Measurements from ENCODE around the gene TRIM25.
A peak's percentile ranks its signal among the peaks of the same experiment; 100 is the strongest.

The TRIM25 gene

DNA sequence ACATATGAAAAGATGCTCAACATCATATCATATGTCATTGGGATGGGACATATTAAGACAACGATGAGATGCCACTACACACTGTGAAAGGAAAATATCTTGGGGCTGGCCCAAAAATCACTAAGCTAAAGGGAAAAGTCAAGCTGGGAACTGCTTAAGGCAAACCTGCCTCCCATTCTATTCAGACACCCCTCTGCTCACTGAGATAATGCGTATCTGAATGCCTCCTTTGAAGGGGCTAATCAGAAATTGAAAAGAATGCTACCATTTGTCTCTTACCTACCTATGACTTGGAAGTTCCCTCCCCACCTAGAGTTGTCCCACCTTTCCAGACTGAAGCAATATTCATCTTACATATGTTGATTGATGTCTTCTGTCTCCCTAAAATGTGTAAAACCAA is 11.2 kb upstream of the TRIM25 start:
- DNase-seq, result no peak

DNA sequence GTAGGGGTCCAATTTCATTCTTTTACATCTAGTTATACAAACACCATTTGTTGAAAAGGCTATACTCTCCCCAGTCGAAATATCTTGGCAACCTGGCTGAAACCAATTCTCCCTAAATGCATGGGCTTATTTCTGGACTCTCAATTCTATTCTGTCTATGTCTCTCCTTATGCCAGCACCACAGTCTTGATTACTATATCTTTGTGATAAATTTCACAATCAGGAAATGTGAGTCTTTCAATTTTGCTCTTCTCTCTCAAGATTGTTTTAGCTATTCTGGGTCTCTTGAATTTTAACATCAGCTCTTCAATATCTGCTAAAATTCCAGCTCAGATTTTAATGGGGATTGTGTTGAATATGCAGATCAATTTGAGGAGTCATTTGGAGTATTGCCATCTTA is 5.9 kb upstream of the TRIM25 start:
- DNase-seq, result no peak

DNA sequence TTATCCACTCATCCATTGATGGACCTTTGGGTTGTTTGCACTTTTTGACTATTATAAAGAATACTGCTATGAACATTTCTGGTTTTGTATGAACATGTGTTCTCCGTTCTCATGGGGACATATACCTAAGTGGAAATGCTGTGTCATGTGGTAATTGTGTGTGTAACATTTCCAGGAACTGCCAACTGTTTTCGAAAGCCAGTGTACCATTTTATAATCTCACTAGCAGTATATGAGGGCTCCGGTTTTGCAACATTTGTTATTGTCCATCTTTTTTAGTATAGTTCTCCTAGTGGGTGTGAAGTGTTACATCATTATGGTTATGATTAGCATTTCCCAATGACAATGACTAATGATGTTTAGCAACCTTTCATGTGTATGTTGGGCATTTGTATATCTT is 5.1 kb upstream of the TRIM25 start:
- no peak for DNase-seq

DNA sequence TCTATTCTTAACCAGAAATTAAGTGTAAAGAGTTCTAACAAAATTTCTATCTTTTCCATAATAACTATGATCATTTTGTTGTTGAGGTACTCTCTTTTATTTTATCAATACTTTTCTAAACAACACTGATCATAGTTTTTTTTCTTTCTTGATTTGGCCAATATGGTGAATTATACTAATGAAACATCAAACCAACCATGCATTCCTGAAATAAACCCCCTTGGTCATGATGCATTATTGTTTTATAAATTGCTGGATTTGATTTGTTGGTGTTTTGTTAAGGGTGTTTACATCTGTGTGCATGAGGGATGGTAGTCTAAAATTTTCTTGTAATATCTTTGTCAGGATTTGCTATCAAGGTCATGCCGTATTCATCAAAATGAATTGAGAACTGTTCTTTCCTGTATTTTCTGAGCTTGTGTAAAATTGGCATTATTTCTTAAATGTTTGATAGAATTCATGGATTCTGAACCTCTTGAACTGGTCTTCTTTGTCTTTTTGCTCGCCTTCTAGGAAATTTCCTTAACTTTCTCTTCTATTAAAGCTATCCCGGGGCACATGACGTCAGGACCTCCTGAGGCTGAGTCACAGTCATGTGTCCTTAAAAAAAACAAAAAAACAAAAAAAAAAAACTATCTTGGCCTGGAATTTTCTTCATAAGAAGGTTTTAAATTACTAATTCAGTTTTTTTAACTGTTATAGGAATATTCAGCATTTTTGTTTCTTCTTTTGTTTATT is 3.9 kb upstream of the TRIM25 start:
- no peak for DNase-seq

DNA sequence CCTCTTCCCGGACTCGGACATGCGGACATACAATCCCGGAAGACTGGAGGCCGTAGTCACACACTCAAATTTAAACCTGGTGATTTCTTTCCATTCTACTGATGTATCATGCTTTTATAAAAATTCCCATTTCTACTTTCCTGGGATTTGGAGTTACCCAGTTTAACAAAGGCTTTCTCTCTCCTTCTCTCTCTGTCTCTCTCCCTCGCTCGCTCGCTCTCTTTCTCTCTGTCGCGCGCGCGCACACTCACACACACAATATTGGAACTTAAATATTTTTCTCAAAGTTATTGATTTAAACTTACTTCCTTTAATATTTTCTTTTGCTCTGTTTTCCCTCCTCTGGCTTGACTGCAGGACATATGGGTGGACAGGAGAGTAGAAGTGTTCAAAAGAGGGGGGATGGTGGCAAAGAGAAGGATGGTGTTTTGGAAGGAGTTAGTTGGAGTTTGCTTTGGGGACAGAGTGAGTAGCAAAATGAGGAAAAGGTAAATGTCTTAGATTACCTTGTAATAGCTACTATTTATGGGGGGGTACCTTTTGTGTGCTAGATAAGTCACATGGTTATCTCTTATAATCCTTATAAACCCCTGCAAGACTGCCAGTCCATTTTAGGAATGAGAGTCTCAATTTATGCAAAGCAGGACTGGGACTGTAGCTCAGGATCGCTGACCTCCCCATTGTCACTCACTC is 878 bp upstream of the TRIM25 start:
- no peak for DNase-seq

DNA sequence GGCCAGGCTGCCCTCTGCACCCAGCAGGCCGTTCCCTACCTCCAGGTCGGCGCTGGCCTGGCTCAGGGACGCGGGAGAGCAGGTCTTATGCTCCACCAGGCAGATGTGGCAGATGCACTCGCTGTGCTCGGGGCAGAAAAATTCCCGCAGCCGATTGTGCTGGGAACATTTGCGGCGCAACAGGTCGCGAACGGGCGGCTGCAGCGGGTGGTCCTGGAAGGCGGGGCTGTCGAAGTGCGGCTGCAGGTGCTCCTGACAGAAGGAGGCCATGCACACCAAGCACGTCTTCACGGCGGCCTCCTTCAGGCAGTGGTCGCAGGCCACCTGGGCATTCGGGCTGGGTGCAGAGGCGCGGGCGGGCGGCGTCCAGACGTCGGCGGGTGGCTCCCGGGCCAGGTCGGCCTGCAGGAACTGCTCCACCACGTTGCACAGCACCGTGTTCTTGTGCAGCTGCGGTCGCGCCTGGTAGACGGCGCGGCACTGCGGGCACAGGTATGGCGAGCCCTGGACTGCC is 439 bp downstream of the TRIM25 start:
- peak; percentile 66 to 69 for DNase-seq

DNA sequence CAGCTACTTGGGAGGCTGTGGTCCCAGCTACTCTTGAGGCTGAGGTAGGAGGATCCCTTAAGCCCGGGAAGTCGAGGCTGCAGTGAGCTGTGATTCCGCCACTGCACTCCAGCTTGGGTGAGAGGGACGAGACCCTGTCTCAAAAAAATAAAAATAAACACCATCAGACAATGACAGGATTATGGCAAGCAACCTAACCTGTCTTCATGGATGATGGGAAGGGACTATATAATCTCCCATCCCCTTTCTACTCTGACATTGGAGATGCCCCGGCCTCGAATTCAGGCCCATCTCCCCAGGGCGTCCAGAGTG is 893 bp downstream of the TRIM25 start:
- no peak for DNase-seq

DNA sequence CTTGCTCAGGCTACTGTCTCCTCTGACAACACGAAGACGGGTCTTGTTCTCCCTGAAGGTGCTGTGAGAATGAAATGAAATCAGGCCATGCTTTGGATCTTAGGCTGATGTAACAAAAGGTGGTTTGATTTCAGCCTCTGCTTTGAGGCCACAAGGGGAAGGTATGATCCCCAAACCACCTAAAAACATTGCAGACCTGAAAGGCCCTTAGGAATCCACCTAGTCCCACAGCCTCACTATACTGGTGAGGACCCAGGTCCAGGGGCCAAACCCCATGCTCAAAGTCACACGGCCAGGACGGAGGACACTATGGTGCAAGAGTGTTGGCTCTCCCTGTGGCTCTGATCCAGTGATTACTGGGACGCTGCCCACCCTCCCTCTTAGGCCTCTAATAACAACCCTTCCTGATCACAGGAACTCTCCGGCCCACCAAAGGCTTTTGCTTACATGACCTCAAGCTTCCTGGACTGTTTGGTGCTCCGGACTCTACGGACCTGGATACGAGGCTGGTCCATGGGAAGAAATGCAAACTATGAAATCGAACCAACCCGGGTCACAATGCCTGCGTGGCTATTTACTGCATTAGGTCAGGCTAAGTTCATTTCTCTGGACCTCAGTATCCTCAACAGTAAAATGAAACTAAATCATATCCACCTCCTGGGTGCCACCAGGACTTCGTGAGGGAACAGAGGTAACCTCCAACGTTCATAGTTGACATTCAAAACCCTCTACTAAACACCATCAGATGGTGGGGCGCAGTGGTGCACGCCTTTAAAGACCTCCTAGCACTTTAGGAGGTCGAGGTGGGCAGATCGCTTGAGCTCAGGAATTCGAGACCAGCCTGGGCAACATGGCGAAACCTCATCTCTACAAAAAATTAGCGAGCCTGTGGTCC is 1.5 kb downstream of the TRIM25 start:
- no peak for DNase-seq

DNA sequence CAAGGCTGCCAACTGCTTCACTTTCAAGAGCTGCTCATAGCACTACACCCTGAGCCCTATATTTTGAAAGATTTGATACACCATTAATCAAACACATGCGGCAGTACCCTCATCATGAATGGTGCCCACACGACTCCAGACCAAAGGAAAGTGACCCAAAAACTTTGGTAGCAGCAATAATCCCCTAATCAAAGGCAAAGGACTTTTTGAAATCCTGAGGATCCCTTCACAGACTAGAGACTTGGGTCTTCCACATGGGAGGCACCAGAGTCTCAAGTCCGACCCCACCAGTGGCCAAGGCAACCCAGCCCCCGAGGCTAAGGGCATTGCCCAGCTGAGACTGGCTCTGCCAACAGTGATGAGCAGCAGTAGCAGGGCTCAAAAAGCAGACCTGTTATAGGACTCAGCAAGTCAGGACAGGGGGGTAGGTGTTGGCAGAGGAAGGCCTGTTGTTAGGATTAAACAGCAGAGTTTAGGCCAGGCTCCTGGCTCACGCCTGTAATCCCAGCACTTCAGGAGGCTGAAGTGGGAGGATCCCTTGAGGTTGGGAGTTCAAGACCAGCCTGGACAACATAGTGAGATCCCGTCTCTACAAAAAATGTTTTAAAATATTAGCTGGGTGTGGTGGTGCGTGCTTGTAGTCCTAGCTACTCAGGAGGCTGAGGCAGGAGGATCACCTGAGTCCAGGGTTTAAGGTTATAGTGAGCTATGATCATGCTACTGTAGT is 3.2 kb downstream of the TRIM25 start:
- DNase-seq, result no peak

DNA sequence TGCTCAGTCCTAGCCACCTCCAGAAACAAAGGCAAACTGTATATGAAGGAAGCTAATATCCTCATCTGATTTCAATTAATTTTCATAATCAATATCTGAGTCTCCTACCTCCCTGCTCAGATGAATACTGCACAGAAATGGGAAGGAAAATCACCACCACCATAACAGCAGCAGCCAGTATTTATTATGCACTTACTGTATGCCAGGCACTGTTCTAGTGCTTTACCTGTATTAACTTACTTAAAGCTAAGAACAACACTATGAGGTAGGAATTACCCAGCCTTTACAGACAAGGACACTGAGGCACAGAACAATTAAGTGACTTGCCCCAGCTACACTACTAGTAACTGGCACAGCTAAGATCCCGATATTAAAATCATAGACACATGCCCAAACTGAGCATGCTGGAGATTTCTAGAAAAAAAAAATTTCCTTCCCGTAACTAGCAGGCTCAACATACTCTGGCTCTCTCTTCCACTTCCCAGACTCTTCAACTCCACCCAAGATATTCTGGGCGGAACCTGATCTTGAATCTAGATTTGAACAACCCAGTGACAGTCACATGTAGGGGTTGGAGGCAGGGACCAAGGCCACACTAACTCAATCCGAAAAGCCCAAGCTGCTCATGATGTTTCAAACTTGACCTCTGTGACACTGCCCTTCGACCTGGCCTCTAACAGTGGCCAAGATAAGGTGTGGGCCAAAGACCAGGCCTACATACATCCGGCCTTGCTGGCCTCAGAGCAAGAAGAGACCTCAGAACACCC is 3.9 kb downstream of the TRIM25 start:
- no peak for DNase-seq

DNA sequence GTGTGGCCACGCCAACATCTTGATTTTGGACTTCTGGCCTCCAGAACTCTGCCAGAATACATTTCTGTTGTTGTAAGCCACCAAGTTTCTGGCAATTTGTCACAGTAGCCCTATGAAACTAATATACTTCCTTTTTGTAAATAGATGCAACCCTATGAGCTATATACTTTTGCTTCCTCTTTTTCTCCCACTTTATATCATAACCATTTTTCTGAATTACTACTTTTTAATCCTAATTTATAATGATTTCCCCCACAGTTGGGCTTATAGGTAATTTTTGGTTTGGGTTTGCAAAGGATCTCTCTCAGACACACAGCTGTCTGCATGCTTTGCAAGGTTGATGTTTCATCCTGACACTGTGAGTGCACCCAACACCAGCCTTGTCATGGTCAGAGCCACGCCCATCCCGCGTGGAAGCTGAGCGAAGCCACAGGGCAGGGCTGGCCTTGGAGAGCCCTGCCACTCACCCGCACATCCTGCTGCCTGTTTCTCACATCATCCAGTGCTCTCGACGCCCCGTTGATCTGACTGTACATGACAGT is 5.8 kb downstream of the TRIM25 start:
- no peak for DNase-seq

DNA sequence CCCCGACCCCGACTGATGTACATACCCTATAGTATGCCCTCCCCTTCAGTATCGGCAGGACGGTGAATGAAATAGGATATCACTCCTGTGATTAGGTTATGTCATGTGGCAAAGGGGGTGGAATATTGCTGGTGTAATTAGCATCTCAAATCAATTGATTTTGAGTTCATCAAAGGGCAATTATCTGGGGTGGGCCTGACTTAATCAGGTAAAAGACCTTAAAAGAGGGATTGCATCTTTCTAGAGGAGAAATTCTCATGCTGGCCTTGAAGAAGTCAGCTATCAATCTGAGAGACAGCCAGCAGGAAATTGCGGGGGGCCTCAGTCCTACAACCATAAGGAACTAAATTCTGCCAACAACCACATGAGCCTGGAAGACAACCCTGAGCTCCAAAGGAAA is 10.3 kb downstream of the TRIM25 start:
- no peak for DNase-seq

DNA sequence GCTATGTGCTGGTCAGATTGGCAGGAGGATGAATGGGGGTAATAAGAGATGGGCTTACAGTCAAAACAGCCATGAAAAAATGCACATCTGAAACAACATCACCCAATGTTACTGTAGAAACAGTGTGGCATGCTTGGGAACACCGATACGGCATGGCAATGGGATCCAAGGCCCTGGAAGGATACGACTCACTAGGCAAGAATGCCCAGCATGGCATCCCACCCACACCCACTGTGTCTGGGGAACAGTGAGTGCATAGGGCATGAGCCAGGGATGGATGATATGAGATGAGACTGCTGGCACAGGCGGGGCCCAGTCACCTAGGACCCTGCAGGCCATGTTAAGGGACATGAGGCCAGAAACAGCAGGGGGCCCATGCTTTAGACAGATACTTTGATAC is 11.5 kb downstream of the TRIM25 start:
- no peak for DNase-seq

DNA sequence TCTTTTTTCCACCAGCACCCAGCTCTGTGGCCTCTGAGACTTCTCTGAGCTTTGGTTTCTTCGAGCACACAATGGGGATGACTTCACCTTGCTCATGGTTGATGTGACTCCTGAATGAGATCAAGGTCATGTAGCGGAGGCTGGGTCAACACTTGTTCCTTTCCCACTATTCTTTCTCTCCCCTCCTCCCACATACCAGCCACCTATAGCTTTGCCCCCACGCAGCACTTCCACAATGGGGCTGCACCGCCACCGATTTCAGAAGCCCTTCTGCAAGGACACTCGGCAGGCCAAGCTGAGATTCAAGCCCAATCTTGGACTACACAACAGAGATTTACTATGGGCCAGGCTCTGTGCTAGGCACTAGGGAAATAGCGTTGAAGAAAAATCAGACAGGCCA is 14.4 kb downstream of the TRIM25 start:
- no peak for DNase-seq

DNA sequence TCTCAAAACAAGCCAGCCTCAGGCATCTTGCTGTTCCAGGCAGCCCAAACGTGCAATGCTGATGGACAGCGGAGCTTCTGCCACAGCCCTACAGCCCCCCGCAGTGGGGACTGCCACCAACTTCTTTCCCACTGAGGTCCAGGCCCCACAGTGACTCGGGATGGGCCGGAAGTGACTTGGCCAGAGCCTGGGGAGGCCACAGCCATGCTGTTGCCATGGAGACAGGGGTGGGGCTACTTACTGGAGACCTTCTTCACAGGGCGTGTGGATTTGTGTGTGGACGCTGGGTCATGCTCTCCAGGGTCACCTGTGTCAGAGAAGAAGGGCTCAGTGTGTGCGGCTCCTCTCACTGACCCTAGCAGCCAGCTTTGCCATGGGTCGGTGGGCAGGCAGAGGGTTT is 15.0 kb downstream of the TRIM25 start:
- no peak for DNase-seq

DNA sequence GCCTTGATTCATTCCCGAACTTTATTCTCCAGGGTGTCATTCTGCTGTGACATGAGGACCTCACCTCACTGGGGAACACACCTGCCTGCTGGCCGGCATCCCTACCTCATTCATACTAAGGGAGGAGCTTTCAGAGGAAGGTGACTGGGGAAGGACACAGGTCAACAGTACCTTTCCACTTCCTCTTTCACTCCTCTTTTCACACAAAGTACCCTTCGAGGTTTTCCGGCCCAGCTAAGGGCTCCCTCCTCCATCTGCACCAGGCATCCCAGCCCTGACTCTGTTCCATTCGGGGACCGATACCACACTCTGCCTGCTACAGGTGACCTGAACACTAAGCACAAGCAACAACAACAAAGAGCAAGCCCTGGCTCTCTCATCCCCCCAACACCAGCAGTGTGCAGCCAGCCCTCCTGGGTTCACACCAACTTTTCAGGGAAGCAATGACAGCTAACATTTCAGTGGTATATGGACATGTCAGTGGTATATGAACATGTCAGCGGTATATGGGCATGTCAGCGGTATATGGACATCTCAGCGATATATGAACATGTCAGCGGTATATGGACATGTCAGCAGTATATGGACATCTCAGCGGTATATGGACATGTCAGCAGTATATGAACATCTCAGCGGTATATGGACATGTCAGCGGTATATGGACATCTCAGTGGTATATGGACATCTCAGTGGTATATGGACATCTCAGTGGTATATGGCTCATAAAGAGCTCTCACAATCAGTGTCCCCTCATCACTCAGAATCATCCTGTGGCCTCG is 16.0 kb downstream of the TRIM25 start:
- DNase-seq, result no peak

DNA sequence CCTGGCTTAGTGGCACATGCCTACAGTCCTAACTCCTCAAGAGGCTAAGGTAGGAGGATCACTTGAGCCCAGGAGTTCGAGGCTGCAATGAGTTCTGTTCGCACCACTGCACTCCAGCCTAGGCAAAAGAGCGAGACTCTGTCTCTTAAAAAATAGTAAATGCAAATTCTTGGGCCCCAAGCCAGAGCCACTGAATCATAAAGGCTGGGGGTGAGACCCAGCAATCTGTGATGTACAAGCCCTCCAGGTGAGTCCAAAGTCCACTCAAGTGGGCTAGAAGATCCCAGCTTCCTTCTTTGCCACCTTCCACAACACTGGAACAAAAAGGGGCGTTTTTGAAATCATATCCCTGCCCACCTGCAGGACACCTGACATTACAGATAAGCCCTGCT is 16.9 kb downstream of the TRIM25 start:
- no peak for DNase-seq

DNA sequence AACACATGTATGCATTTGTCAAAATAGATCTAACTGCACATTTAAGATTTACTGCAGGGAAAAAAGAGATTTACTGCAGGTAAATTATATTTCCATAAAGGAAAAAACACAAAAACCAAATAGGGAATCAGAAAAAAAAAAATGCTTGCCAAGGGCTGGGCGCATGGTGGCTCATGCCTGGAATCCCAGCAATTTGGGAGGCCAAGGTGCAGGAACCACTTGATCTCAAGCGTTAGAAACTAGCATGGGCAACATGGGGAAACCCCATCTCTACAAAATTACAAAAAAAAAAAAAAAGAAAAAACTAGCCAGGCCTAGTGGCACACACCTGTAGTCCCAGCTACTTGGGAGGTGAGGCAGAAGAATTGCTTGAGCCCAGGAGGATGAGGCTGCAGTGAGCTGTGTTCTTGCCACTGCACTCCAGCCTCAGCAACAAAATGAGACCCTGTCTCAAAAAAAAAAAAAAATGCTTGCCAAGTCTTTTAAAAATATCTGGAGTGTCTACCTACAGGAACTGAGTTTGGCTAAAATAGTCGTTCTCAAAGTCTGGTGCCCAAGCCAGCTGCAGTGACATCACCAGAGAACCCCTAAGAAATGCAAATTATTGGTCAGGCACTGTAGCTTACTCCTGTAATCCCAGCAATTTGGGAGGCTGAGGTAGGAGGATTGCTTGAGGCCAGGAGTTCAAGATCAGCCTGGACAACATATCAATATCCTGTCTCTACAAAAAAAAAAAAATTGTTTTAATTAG is 17.5 kb downstream of the TRIM25 start:
- DNase-seq, result no peak

DNA sequence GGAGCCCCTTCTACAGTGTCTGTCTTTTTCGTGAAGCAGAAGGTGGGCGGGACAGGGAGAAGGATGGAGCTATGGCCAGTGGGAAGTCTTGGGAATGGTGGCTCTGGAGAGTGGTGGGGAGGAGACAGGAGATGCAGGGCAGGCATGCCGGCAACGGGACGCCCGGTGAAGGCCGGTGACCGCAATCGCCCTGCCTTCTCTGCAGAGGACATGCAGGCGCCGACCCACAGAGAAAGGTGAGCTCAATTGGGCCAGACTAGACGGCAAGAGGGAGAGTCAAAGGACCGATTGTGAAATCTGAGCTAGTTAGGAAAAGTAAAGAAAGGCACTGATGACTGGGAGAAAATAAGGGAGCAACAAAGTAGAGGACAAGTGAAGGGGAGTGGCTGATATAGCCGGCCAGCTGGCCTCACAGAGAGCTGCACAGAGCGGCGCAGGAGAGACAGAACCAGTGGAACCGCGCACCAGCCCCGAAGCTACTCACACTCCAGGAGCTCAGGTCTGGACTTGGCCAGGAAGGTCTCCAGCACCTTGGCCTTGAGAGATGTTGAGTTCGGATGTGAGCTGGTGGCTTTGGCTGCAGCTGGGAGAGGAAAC is 18.9 kb downstream of the TRIM25 start:
- DNase-seq, result no peak

DNA sequence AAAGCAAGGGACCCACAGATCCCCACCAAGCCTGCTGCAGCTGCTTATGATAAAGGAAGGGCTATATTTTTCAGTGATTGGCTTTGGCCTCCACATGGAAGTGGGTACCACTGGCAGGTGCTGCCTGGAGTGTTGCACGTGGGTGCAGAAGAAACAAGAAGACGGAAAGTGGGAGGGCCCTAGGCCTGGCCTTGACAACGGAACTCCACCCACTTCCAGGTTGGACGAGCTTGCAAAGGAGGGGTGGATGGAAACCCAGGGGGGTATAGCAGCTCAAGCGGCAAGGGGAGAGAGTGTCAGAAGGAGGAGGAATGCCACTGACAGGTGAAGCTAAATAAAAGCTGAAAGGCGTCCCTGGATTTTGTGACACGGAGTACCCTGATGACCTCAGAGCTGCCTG is 20.3 kb downstream of the TRIM25 start:
- DNase-seq, result no peak

All from NCI-H2081 (cell line).